Common myeloid progenitor, CD34-positive (primary cell): ENCODE measurements around the gene PDS5B.
A peak's percentile ranks its signal among the peaks of the same experiment; 100 is the strongest.

Experiments used
- CTCF ChIA-PET: fragments of 350-600 bp; sonication (Branson Sonifier 250); formaldehyde crosslinking; loops from one replicate; lab custom pipeline; 2021; ENCODE audit warnings: antibody characterized with exemption; lab: Charles Lee
- POLR2A ChIA-PET: fragments of 350-600 bp; sonication (Branson Sonifier 250); formaldehyde crosslinking; loops from one replicate; lab custom pipeline; 2021; ENCODE audit warnings: antibody characterized with exemption; lab: Charles Lee
- DNase-seq, 3 donors: peaks; one replicate each; pipeline versions ENCODE4 v3.0.0 to v3.0.0-alpha.2; 2013
- H3K27ac ChIP-seq, 2 experiments: 1 replicate in 1 of 2; 2 replicates in 1 of 2; pipeline ENCODE4 v1.7.0; 2013; ENCODE audit warnings: inconsistent platforms in 2 of 2, low read length in 2 of 2, mild to moderate bottlenecking in 2 of 2, low read depth in 1 of 2, moderate library complexity in 1 of 2; ENCODE audit not compliant: severe bottlenecking in 2 of 2, insufficient read depth in 1 of 2, poor library complexity in 1 of 2
- H3K27me3 ChIP-seq, 5 experiments: replicated peaks in 2 of 5; 1 replicate in 3 of 5; 2 replicates in 2 of 5; pipeline versions ENCODE4 v1.6.1 to v1.7.0; 2013; ENCODE audit warnings: low read length in 4 of 5, mild to moderate bottlenecking in 2 of 5, moderate library complexity in 2 of 5, inconsistent platforms in 1 of 5; ENCODE audit not compliant: insufficient read depth in 5 of 5, control insufficient read depth in 4 of 5
- H3K36me3 ChIP-seq, 4 experiments: 1 replicate in 2 of 4; 2 replicates in 2 of 4; pipeline versions ENCODE4 v1.6.1 to v1.7.0; 2013; ENCODE audit warnings: low read length in 3 of 4, control low read depth in 1 of 4, mild to moderate bottlenecking in 1 of 4; ENCODE audit not compliant: control insufficient read depth in 4 of 4, insufficient read depth in 4 of 4
- H3K4me1 ChIP-seq, 4 experiments: 1 replicate in 3 of 4; 2 replicates in 1 of 4; pipeline versions ENCODE4 v1.6.1 to v1.7.1; 2013; ENCODE audit warnings: low read length in 3 of 4, mild to moderate bottlenecking in 3 of 4, control low read depth in 1 of 4, inconsistent platforms in 1 of 4, moderate library complexity in 1 of 4; ENCODE audit not compliant: control insufficient read depth in 4 of 4, insufficient read depth in 4 of 4; ENCODE audit errors: control extremely low read depth in 1 of 4
- H3K4me3 ChIP-seq, 7 experiments: 1 replicate in 4 of 7; 2 replicates in 3 of 7; pipeline versions ENCODE4 v1.5.1 to v1.7.0; 2013; ENCODE audit warnings: mild to moderate bottlenecking in 7 of 7, low read length in 6 of 7, moderate library complexity in 6 of 7, inconsistent platforms in 2 of 7, low read depth in 2 of 7, control low read depth in 1 of 7; ENCODE audit not compliant: insufficient read depth in 4 of 7, control insufficient read depth in 1 of 7; ENCODE audit errors: extremely low read depth in 1 of 7
- H3K9me3 ChIP-seq, 5 experiments: 1 replicate in 4 of 5; 2 replicates in 1 of 5; pipeline versions ENCODE4 v1.6.1 to v1.7.1; 2013; ENCODE audit warnings: low read length in 4 of 5, mild to moderate bottlenecking in 2 of 5, inconsistent platforms in 1 of 5, low read depth in 1 of 5, moderate library complexity in 1 of 5; ENCODE audit not compliant: control insufficient read depth in 4 of 5, insufficient read depth in 2 of 5; ENCODE audit errors: control extremely low read depth in 1 of 5
- WGBS: methylation state at CpG from one replicate; pipeline ENCODE4 v1.1.5; 2013; ENCODE audit not compliant: insufficient coverage; 5-methylcytosine and 5-hydroxymethylcytosine counted together

PDS5B gene

DNA sequence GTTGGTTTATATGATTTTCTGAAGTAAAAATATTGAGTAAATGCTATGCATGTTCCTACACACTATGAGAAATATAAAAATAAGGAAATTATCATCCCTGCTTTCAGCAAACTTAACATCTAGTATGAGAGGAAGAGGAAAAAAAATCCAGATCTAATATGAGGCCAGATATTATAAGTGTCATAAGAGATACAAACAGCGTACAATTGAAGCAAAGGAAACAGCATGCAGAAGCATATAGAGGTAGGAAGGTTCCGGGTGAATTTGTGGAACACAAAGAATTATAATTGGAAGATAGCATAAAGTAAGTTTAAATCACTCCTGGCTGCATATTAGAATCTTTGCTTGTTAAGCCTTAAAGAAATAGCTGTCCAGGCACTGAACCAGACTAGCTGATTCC is 88.3 kb downstream of the PDS5B start:
- Histone ChIP-seq H3K27me3 (no peaks in the 10 kb centered on the region), H3K27ac (no peak overlapping the region), H3K4me3 (no peak overlapping the region), H3K4me1 (no peaks in the 10 kb centered on the region), H3K36me3 (peaks cover 6 to 43% (median 24%) of the 10 kb centered on the region in 4 experiments), H3K9me3 (peaks cover 0 to 4% (median 1%) of the 10 kb centered on the region in 5 experiments)
- 100% methylated on average over 2 of the region's 2 CpGs for WGBS
- ChIA-PET POLR2A (no interaction called here), CTCF (interaction anchor here (1.3 kb wide), 1 partner anchor 24 kb away, joined by 3 read pairs; no protein-coding TSS in a partner anchor)
- no peak for DNase-seq

DNA sequence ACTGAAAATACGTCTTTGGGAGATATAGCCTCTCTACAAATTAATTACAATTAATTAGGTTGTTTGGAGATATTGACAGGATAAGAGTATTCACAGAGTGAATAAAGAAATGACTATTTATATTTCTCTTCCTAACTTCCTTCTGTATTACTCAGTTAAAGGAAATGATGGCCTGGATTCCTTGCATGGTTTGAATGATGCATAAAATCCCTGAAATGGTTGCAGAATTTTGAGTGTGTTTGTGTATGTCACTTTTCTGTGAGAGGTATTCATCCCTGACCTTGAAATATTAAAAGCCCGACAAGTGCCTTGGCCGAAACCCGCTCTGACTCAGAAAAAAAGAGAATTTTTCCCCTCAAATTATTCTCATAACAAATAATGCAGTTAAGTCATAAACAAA is 90.0 kb downstream of the PDS5B start:
- WGBS: no CpG with 5 or more reads among the region's 4 CpGs
- Histone ChIP-seq H3K27ac (no peak overlapping the region), H3K9me3 (peaks cover 0 to 4% (median 1%) of the 10 kb centered on the region in 5 experiments), H3K4me3 (no peak overlapping the region), H3K36me3 (peaks cover 14 to 55% (median 30%) of the 10 kb centered on the region in 4 experiments), H3K27me3 (no peaks in the 10 kb centered on the region), H3K4me1 (no peaks in the 10 kb centered on the region)
- POLR2A ChIA-PET: no interaction called here
- CTCF ChIA-PET: interaction anchor here (2.4 kb wide), 1 partner anchor 25 kb away, joined by 7 read pairs; no protein-coding TSS in a partner anchor
- DNase-seq: no peak

DNA sequence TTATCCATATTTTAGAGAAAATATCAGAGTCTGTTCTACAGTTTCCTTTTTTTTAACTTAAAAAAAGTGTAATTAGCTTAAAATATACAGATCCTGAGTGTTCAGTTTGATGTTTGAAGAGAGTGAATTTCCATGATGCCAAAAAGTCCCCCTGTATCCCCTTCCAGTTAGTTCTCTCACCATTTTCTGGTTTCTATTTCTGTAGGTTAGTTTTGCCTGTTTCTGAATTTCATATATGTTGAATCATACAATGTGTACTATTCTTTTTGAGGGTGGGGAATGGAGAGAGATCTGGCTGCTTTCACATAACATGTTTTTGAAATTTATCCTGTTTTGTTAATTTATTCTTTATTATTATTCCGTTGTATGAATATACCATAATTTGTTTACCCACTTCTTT is 95.9 kb downstream of the PDS5B start:
- Histone ChIP-seq H3K4me3 (no peak overlapping the region), H3K27me3 (no peaks in the 10 kb centered on the region), H3K36me3 (peaks cover 13 to 37% (median 23%) of the 10 kb centered on the region in 4 experiments), H3K4me1 (no peaks in the 10 kb centered on the region), H3K9me3 (no peaks in the 10 kb centered on the region), H3K27ac (no peak overlapping the region)
- CTCF ChIA-PET: interaction anchor here (0.7 to 6.9 kb wide), 2 partner anchors 13 to 17 kb away, joined by 3 to 31 read pairs; no protein-coding TSS in a partner anchor
- POLR2A ChIA-PET: no interaction called here
- no CpG with 5 or more reads among the region's 1 CpG for WGBS
- DNase-seq: no peak

DNA sequence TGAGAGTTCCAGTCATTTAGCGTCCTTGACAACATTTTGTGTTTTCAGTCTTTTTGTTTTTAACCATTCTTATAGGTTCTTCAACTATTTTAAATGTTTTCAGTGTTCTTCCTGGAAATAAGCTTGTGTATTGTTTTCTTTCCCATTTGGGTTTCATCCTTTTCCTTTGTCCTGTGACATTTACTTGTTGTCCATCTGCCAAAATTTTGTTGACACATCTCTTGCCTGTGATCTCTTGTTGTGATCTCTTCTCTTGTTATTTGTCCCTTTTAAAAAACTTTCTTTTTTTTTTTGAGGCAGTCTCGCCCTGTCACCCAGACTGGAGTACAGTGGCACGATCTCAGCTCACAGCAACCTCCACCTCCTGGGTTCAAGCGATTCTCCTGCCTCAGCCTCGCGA is 96.5 kb downstream of the PDS5B start:
- Histone ChIP-seq H3K27me3 (no peaks in the 10 kb centered on the region), H3K4me3 (no peak overlapping the region), H3K36me3 (peaks cover 13 to 37% (median 23%) of the 10 kb centered on the region in 4 experiments), H3K27ac (no peak overlapping the region), H3K4me1 (no peaks in the 10 kb centered on the region), H3K9me3 (no peaks in the 10 kb centered on the region)
- WGBS: 100% methylated on average over 2 of the region's 6 CpGs
- DNase-seq: no peak
- CTCF ChIA-PET: interaction anchor here (0.7 to 6.9 kb wide), 2 partner anchors 14 to 16 kb away, joined by 3 to 31 read pairs; no protein-coding TSS in a partner anchor
- POLR2A ChIA-PET: no interaction called here

DNA sequence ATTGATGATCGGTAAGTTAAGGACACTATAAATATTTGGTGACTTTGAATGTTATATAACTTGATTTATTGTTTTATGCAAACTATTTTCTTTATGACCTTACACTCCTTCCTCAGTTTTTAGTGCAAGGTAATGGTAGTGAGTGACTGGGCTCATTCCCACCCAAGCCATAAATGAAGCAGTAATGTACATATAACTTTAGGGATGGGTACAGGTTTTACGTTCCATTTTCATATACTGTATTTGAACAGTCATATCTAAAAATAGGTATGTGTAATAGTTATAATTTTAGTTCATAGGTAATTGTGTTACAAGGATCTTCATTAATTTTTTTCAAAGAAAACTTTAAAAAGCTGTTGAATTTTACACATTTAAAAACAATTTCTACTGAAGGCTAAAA is 101.0 kb downstream of the PDS5B start:
- POLR2A ChIA-PET: no interaction called here
- no CpG with 5 or more reads among the region's 2 CpGs for WGBS

DNA sequence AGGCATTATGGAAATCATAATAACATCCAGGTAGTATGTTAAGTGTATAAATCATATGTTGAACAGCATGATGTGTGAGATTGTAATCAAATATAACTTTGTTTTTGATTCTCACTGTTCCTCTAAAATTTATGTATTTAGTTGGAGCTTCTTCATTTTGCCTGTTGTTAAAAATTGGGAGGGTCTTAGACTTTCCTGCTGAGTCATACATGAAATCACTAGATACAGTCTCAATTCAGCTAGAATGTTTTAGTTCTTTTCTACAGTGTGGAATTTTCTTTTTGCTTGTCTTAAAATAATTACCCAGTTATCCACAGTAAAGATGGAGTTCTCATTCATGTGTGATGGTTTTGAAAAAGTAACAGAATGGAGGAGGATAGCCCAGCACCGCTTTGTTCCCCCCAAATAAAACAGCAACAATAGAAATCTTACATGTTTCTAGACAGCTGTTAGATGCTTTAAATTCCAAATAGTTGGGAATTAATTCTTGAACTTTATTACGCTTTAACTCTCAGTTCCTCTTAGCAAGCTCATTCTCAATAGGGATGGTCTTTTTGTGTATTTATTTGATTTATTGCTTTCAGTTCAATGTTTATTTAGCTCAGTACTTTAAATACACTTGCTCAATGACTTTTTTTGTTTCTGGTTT is 109.5 kb downstream of the PDS5B start:
- DNase-seq: peak in 2 of 3 donors; percentile 36 to 49
- Histone ChIP-seq H3K9me3 (no peaks in the 10 kb centered on the region), H3K27ac (peak overlapping the region in 1 of 2 experiments; percentile 18), H3K27me3 (no peaks in the 10 kb centered on the region), H3K36me3 (peaks cover 2 to 10% (median 7%) of the 10 kb centered on the region in 4 experiments), H3K4me3 (no peak overlapping the region), H3K4me1 (no peaks in the 10 kb centered on the region)
- WGBS: no CpG with 5 or more reads among the region's 2 CpGs
- POLR2A ChIA-PET: no interaction called here
- CTCF ChIA-PET: interaction anchor here (2.7 kb wide), 1 partner anchor 11 kb away, joined by 6 read pairs; no protein-coding TSS in a partner anchor

More for the DNA sequence above, 101.0 kb downstream of the PDS5B start:
- no peaks in the 10 kb centered on the region for H3K4me1 ChIP-seq
- no peak overlapping the region for H3K4me3 ChIP-seq
- no peak overlapping the region for H3K27ac ChIP-seq
- peaks cover 8 to 18% (median 16%) of the 10 kb centered on the region in 4 experiments for H3K36me3 ChIP-seq
- CTCF ChIA-PET: interaction anchor here (1.2 to 1.5 kb wide), 2 partner anchors 17 to 21 kb away, joined by 3 to 4 read pairs; no protein-coding TSS in a partner anchor
- no peak for DNase-seq
- no peaks in the 10 kb centered on the region for H3K27me3 ChIP-seq
- no peaks in the 10 kb centered on the region for H3K9me3 ChIP-seq

DNA sequence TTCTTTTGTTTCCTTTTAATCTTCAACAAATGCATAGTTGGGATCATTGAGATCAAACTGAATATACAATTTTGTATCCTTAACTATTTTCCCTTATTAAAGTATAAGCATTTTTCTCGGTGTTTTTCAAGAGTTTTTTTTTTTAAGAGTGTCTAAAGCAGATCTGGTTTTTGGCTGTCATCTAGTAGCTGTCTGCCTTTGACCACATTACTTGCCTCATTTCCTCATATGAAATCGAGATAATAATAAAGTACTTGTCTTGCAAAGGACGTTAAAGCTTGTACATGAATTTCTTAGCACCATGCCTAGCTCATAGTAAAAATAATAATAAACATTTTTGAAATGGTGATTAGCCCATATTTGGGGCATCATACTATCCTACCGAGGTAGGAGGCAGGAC is 121.2 kb downstream of the PDS5B start:
- DNase-seq: peak; percentile 41 to 80 (median 71)
- Histone ChIP-seq H3K9me3 (peaks cover 0 to 5% (median 2%) of the 10 kb centered on the region in 5 experiments), H3K27ac (peak overlapping the region in 1 of 2 experiments; percentile 66), H3K27me3 (no peaks in the 10 kb centered on the region), H3K36me3 (peaks cover 13 to 44% (median 24%) of the 10 kb centered on the region in 4 experiments), H3K4me1 (peaks cover 0 to 12% (median 4%) of the 10 kb centered on the region in 4 experiments), H3K4me3 (peak overlapping the region in 1 of 7 experiments; percentile 8)
- CTCF ChIA-PET: interaction anchor here (0.6 to 1.3 kb wide), 6 partner anchors 20 to 310 kb away, joined by 3 read pairs; no protein-coding TSS in a partner anchor
- 44% methylated on average over 1 of the region's 4 CpGs for WGBS
- POLR2A ChIA-PET: no interaction called here
